GM12874 (cell line): ENCODE measurements around the gene LRP1B.

Source experiments
- CTCF ChIP-seq: IDR thresholded peaks from 2 replicates; pipeline ENCODE4 v1.5.1; 2011; ENCODE audit warnings: low read depth, mild to moderate bottlenecking, control low read depth, low read length, moderate library complexity; ENCODE audit not compliant: insufficient read depth

Gene LRP1B

DNA sequence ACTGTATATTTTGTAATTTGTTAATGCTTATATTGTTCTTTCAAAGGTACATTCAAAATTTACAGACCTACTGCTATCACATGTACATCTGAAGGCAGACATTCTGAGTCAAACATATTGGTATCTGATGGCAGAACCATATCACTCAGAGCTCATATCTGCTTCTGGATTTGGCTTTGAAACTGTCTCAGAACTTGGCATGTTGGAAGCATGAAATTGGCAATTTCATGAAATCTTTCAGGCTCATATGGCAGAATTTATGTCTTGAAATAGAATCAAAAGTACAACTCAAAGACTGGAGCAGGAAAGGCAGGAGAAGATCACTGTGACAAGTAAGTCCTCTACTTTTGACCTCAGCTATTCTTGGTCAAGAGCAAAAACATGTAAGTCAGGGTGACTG is 202.3 kb downstream of the LRP1B start:
- no peak for TF ChIP-seq CTCF

GRCh38 chr2:141927536-141927935 is 203.3 kb downstream of the LRP1B start:
- TF ChIP-seq CTCF, result no peak

GRCh38 chr2:141925511-141925910 is 205.3 kb downstream of the LRP1B start:
- no peak for TF ChIP-seq CTCF

- TF ChIP-seq CTCF, result no peak
Measured at GRCh38 chr2:141923657-141924056, 207.2 kb downstream of the LRP1B start.

GRCh38 chr2:141911485-141912066 is 219.2 kb downstream of the LRP1B start:
- peak; percentile 26; the same call in 1 of the 2 replicates for TF ChIP-seq CTCF

- TF ChIP-seq CTCF, result no peak
Measured at GRCh38 chr2:141906678-141907077, 224.1 kb downstream of the LRP1B start.

DNA sequence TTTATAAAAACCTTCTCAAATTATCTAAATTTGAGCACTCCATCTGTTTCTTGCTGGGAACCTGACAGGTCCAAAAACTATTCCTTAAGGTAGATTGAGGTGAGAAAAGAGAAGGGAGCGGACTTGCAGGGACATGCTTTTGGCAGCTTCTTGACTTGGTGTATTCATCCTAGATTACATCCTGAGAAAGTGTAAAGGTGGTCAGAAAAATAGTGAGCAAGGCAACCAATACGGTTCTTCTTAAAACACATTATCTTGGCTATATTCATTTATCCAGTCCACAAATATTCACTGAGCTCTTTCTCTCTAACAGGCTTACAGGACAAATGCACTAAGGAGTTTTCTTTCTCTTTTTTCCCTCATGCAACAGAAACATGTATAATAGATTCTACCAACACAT is 230.0 kb downstream of the LRP1B start:
- no peak for TF ChIP-seq CTCF
